ENCODE measurements around the gene CALHM3. TPM values are rescaled to one million over a fixed set of nuclear protein-coding genes. Genes with fewer than 3 reads are reported as not detected.
"Not testable (repeated sequence)": the region's sequence is repeated elsewhere in the genome, so short reads cannot be mapped to it uniquely, and the experiment has no call there.

Gene CALHM3
- total and polyA plus RNA-seq, 2 donors (not counting 3 experiments of a cell fraction or from before 2014, with no cell fraction given): not detected

DNA sequence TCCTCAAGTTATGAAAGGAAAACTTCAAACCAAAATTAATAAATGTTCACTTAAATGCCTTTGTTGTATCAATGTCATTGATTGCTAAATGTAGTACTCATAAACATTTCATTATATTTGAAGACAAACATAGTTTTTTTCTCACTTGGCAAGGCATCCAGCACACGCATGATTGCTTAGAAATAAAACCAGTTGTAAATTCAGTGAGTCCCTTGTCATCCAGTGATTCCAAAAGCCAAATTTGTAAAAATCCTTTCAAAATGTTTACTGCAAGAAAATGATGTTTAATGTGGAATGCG, 8.3 kb upstream of the CALHM3 start:
- FAIRE-seq (no peak), DNase-seq (ENCODE audit: low read depth, low spot score) (no peak)
- H3K36me3 ChIP-seq (ENCODE audit: control insufficient read depth in 2 of 2, extremely low read depth in 1 of 2, insufficient read depth in 2 of 2, low read length in 2 of 2): no peaks in the 10 kb centered on the region
- no peaks in the 10 kb centered on the region for H3K4me1 ChIP-seq (ENCODE audit: control insufficient read depth, extremely low read depth, insufficient read depth, low read length)
- no peaks in the 10 kb centered on the region for H4K20me1 ChIP-seq (replicated peaks; ENCODE audit: control insufficient read depth, extremely low read depth, insufficient read depth, low read length)
- TF ChIP-seq POLR2AphosphoS5 (IDR thresholded peaks at IDR 0.05; ENCODE audit: insufficient read depth, low read depth, low read length) (no peak), EZH2 (IDR thresholded peaks at IDR 0.05; ENCODE audit: borderline replicate concordance, low read depth, low read length, severe bottlenecking) (no peak), FOS (IDR thresholded peaks at IDR 0.05; ENCODE audit: borderline replicate concordance, insufficient read depth, low read length) (no peak), GATA2 (IDR thresholded peaks at IDR 0.05; ENCODE audit: insufficient read depth, insufficient read length, low read depth, low read length) (no peak), MAX (IDR thresholded peaks at IDR 0.05; ENCODE audit: insufficient read depth, insufficient read length) (no peak), POLR2A (IDR thresholded peaks at IDR 0.05; ENCODE audit: low read depth, low read length) (no peak), JUN (IDR thresholded peaks at IDR 0.05; ENCODE audit: borderline replicate concordance, insufficient read depth, insufficient read length, low read depth) (no peak), MYC (IDR thresholded peaks at IDR 0.05; ENCODE audit: low read depth, low read length) (no peak)
- TF ChIP-seq, protein P1, sequence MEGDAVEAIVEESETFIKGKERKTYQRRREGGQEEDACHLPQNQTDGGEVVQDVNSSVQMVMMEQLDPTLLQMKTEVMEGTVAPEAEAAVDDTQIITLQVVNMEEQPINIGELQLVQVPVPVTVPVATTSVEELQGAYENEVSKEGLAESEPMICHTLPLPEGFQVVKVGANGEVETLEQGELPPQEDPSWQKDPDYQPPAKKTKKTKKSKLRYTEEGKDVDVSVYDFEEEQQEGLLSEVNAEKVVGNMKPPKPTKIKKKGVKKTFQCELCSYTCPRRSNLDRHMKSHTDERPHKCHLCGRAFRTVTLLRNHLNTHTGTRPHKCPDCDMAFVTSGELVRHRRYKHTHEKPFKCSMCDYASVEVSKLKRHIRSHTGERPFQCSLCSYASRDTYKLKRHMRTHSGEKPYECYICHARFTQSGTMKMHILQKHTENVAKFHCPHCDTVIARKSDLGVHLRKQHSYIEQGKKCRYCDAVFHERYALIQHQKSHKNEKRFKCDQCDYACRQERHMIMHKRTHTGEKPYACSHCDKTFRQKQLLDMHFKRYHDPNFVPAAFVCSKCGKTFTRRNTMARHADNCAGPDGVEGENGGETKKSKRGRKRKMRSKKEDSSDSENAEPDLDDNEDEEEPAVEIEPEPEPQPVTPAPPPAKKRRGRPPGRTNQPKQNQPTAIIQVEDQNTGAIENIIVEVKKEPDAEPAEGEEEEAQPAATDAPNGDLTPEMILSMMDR (IDR thresholded peaks at IDR 0.05; ENCODE audit: extremely low read depth in 1 of 2, insufficient read depth in 1 of 2, low read depth in 1 of 2, low read length in 2 of 2): no peak
- BruUV-seq (replicated peaks): no TSS peak
- dilution Hi-C loops (cut with MboI; ENCODE audit: extremely low pct_ligation_motif_present, low sequenced_read_pairs): no loop called here
- H3K27me3 ChIP-seq (ENCODE audit: control insufficient read depth in 2 of 2, insufficient read depth in 2 of 2, low read length in 2 of 2): no peaks in the 10 kb centered on the region
- H3K9me1 ChIP-seq (replicated peaks; ENCODE audit: control insufficient read depth, extremely low read depth, insufficient read depth, low read length): no peaks in the 10 kb centered on the region
- no peak overlapping the region for H3K4me3 ChIP-seq (replicated peaks in 1 of 3; ENCODE audit: insufficient read depth in 1 of 3, low read depth in 1 of 3, low read length in 3 of 3)
- no peak overlapping the region for H3K9ac ChIP-seq (replicated peaks; ENCODE audit: extremely low read depth, insufficient read depth, low read length)
- no peak overlapping the region for H3K4me2 ChIP-seq (ENCODE audit: insufficient read depth, low read length)
- H3K27ac ChIP-seq (ENCODE audit: insufficient read depth, low read depth, low read length): no peak overlapping the region
- no peak overlapping the region for H2AFZ ChIP-seq (ENCODE audit: low read depth, low read length)
- POLR2A ChIA-PET: no interaction called here
- no peaks in the 10 kb centered on the region for H3K79me2 ChIP-seq (ENCODE audit: control insufficient read depth, insufficient read depth, low read length)
- CTCF ChIA-PET: interaction anchor here (2.1 to 3.7 kb wide), 2 partner anchors 71 to 106 kb away, joined by 4 to 45 read pairs; no protein-coding TSS in a partner anchor
- intact Hi-C loops (cut with micrococcal nuclease): loop anchor here (5.0 kb wide), 1 partner anchor 240 kb away; the partner anchor contains the start of gene RPEL1
- H3K9me3 ChIP-seq (replicated peaks; ENCODE audit: control insufficient read depth, insufficient read depth, low read length): no peaks in the 10 kb centered on the region

DNA sequence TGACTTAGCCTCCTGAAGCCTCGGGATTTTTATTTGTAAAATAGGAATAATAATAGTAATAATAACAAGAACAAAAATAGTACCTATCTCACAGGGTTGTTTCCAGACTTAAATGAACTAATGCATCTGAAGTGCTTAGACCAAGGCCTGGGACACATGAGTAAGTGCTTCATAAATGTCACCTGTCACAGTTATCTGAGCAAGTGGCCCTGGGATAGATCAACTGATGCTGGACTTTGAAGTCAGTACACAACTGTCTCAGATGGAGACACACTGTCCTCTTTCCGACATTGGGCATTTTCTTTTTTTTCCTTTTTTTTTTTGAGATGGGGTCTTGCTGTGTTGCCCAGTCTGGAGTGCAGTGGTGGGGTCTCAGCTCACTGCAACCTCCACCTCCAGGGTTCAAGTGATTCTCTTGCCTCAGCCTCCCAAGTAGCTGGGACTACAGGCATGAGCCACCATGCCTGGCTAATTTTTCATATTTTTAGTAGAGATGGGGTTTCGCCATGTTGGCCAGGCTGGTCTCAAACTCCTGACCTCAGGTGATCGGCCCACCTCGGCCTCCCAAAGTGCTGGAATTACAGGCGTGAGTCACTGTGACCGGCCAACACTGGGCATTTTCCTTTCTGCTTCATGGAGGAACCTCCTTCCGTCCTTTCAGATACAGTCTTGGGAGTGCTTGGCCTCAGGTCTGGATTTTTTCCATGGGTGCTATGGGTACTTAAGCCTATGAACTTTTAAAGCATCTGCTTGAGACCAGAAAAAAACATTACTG, 7.8 kb upstream of the CALHM3 start:
- CTCF ChIA-PET: interaction anchor here (0.9 to 3.7 kb wide), 8 partner anchors 8 to 199 kb away, joined by 3 to 45 read pairs (median 6); no protein-coding TSS in a partner anchor
- POLR2A ChIA-PET; BruUV-seq (replicated peaks); dilution Hi-C loops (cut with MboI; ENCODE audit: extremely low pct_ligation_motif_present, low sequenced_read_pairs); H3K27me3 ChIP-seq (ENCODE audit: control insufficient read depth in 2 of 2, insufficient read depth in 2 of 2, low read length in 2 of 2); H2AFZ ChIP-seq (ENCODE audit: low read depth, low read length); H3K79me2 ChIP-seq (ENCODE audit: control insufficient read depth, insufficient read depth, low read length); H3K27ac ChIP-seq (ENCODE audit: insufficient read depth, low read depth, low read length); H4K20me1 ChIP-seq (replicated peaks; ENCODE audit: control insufficient read depth, extremely low read depth, insufficient read depth, low read length); H3K4me3 ChIP-seq (replicated peaks in 1 of 3; ENCODE audit: insufficient read depth in 1 of 3, low read depth in 1 of 3, low read length in 3 of 3); FAIRE-seq; H3K4me2 ChIP-seq (ENCODE audit: insufficient read depth, low read length); H3K36me3 ChIP-seq (ENCODE audit: control insufficient read depth in 2 of 2, extremely low read depth in 1 of 2, insufficient read depth in 2 of 2, low read length in 2 of 2); H3K9me1 ChIP-seq (replicated peaks; ENCODE audit: control insufficient read depth, extremely low read depth, insufficient read depth, low read length); H3K9ac ChIP-seq (replicated peaks; ENCODE audit: extremely low read depth, insufficient read depth, low read length); H3K4me1 ChIP-seq (ENCODE audit: control insufficient read depth, extremely low read depth, insufficient read depth, low read length); DNase-seq (ENCODE audit: low read depth, low spot score); H3K9me3 ChIP-seq (replicated peaks; ENCODE audit: control insufficient read depth, insufficient read depth, low read length): not testable (repeated sequence)
- intact Hi-C loops (cut with micrococcal nuclease): loop anchor here (1.0 to 5.0 kb wide), 2 partner anchors 55 to 240 kb away; partner anchors contain the start of gene RPEL1
